HepG2 (cell line): ENCODE results near the gene GPR139. TPM values are rescaled to one million over a fixed set of nuclear protein-coding genes. Genes with fewer than 3 reads are reported as not detected.

Experiments
- CC2D1A ChIP-seq: sonication (generic); formaldehyde crosslinking; IDR thresholded peaks from 2 replicates; pipeline ENCODE4 v1.8.1; 2023; ENCODE audit warnings: mild to moderate bottlenecking, missing genetic modification reagents
- CHD4 ChIP-seq: fragments of 200-600 bp; sonication (generic); IDR thresholded peaks from 2 replicates; pipeline ENCODE4 v1.7.0; 2017; ENCODE audit warnings: mild to moderate bottlenecking, low read length, borderline replicate concordance
- ESRRA ChIP-seq: sonication (generic); formaldehyde crosslinking; IDR thresholded peaks from 2 replicates; pipeline ENCODE4 v1.5.1; 2020; ENCODE audit warnings: mild to moderate bottlenecking, low read depth, missing genetic modification reagents
- JARID2 ChIP-seq: sonication (generic); formaldehyde crosslinking; IDR thresholded peaks from 2 replicates; pipeline ENCODE4 v1.8.1; 2023; ENCODE audit warnings: missing genetic modification reagents, inconsistent platforms; ENCODE audit not compliant: insufficient replicate concordance
- MEIS2 ChIP-seq: sonication (generic); formaldehyde crosslinking; IDR thresholded peaks from 2 replicates; pipeline ENCODE4 v1.9.0; 2021; ENCODE audit warnings: mild to moderate bottlenecking, missing genetic modification reagents
- PHB2 ChIP-seq: fragments of 450-650 bp; IDR thresholded peaks from 2 replicates; pipeline ENCODE4 v1.6.1; 2018; ENCODE audit not compliant: partially characterized antibody
- RAD21 ChIP-seq: fragments of 450-650 bp; formaldehyde crosslinking; IDR thresholded peaks from 2 replicates; pipeline ENCODE4 v1.5.0; 2020; ENCODE audit warnings: mild to moderate bottlenecking
- SMAD1 ChIP-seq: sonication (generic); formaldehyde crosslinking; IDR thresholded peaks from 2 replicates; pipeline ENCODE4 v1.4.0; 2020; ENCODE audit warnings: missing genetic modification reagents, low read depth, mild to moderate bottlenecking, borderline replicate concordance
- SP140L ChIP-seq: sonication (generic); formaldehyde crosslinking; IDR thresholded peaks from 2 replicates; pipeline ENCODE4 v1.4.0; 2020; ENCODE audit warnings: missing genetic modification reagents, borderline replicate concordance
- SRSF1 ChIP-seq: fragments of 200-400 bp; formaldehyde crosslinking; optimal IDR thresholded peaks from 2 replicates; pipeline ENCODE3; 2017; ENCODE audit warnings: mild to moderate bottlenecking, low read depth, low read length, moderate library complexity
- TFE3 ChIP-seq: IDR thresholded peaks from 2 replicates; pipeline ENCODE4 v1.6.1; 2016
- ZBTB3 ChIP-seq: sonication (generic); formaldehyde crosslinking; IDR thresholded peaks from 2 replicates; pipeline ENCODE4 v1.4.0; 2020; ENCODE audit warnings: low read depth, mild to moderate bottlenecking, moderate library complexity, missing genetic modification reagents, borderline replicate concordance
- ZFY ChIP-seq: sonication (generic); formaldehyde crosslinking; IDR thresholded peaks from 2 replicates; pipeline ENCODE4 v1.4.0; 2020; ENCODE audit warnings: missing genetic modification reagents
- ZNF33B ChIP-seq: sonication (generic); formaldehyde crosslinking; IDR thresholded peaks from 2 replicates; pipeline ENCODE4 v1.5.1; 2020; ENCODE audit warnings: mild to moderate bottlenecking, missing genetic modification reagents
- ZNF512B ChIP-seq: sonication (generic); formaldehyde crosslinking; IDR thresholded peaks from 2 replicates; pipeline ENCODE4 v1.5.1; 2020; ENCODE audit warnings: missing genetic modification reagents, mild to moderate bottlenecking, borderline replicate concordance
- ZNF546 ChIP-seq: sonication (generic); formaldehyde crosslinking; conservative IDR thresholded peaks from 2 replicates; pipeline ENCODE4 v1.8.1; 2023; ENCODE audit warnings: mild to moderate bottlenecking, missing genetic modification reagents
- ZNF558 ChIP-seq: sonication (generic); formaldehyde crosslinking; IDR thresholded peaks from 2 replicates; pipeline ENCODE4 v1.9.0; 2022; ENCODE audit warnings: mild to moderate bottlenecking, missing genetic modification reagents, borderline replicate concordance
- ZNF570 ChIP-seq: sonication (generic); formaldehyde crosslinking; IDR thresholded peaks from 2 replicates; pipeline ENCODE4 v1.4.0; 2020; ENCODE audit warnings: mild to moderate bottlenecking, missing genetic modification reagents, borderline replicate concordance
- ZNF7 ChIP-seq: IDR thresholded peaks from 2 replicates; pipeline ENCODE4 v1.6.1; 2016; ENCODE audit warnings: missing biosample characterization, missing genetic modification reagents
- ZNF724P ChIP-seq: sonication (generic); formaldehyde crosslinking; IDR thresholded peaks from 2 replicates; pipeline ENCODE4 v1.8.0; 2022; ENCODE audit warnings: missing genetic modification reagents, borderline replicate concordance
- polyA plus RNA-seq, 8 experiments: library from polyadenylated mRNA; depleted of rRNA in 3 of 8; stranded (reverse) in 7 of 8; unstranded in 1 of 8; fragments of >200 nt; fragmentation: Illumina TruSeq in 4 of 8; extraction: Trizol in 4 of 8; gene quantifications; 2 replicates each; pipeline versions ENCODE4 v1.2.1 to v1.2.3, GENCODE V29; 2011 to 2016; ENCODE audit warnings: low read depth in 4 of 8, missing spikeins in 1 of 8, mixed read lengths in 1 of 8; ENCODE audit not compliant: insufficient read depth in 1 of 8
- total RNA-seq, 5 experiments: library from RNA; depleted of rRNA; stranded (reverse); fragments of >200 nt; fragmentation: Illumina TruSeq; extraction: Trizol; gene quantifications; 2 replicates each; pipeline ENCODE4 v1.2.3, GENCODE V29; 2016; ENCODE audit warnings: low read depth in 1 of 5
- TF ChIP-seq, protein P1 (sequence below): sonication (generic); formaldehyde crosslinking; IDR thresholded peaks from 2 replicates; pipeline ENCODE4 v1.5.0; 2020; ENCODE audit warnings: mild to moderate bottlenecking, missing genetic modification reagents
- TF ChIP-seq, protein P2 (sequence below): IDR thresholded peaks from 2 replicates; pipeline ENCODE4 v1.6.1; 2018; ENCODE audit warnings: missing genetic modification reagents, mild to moderate bottlenecking, missing compliant biosample characterization

Gene GPR139
- total and polyA plus RNA-seq, 2 of the 13 experiments (the other 11 are each of a cell fraction or from before 2014, with no cell fraction given) = not detected

DNA sequence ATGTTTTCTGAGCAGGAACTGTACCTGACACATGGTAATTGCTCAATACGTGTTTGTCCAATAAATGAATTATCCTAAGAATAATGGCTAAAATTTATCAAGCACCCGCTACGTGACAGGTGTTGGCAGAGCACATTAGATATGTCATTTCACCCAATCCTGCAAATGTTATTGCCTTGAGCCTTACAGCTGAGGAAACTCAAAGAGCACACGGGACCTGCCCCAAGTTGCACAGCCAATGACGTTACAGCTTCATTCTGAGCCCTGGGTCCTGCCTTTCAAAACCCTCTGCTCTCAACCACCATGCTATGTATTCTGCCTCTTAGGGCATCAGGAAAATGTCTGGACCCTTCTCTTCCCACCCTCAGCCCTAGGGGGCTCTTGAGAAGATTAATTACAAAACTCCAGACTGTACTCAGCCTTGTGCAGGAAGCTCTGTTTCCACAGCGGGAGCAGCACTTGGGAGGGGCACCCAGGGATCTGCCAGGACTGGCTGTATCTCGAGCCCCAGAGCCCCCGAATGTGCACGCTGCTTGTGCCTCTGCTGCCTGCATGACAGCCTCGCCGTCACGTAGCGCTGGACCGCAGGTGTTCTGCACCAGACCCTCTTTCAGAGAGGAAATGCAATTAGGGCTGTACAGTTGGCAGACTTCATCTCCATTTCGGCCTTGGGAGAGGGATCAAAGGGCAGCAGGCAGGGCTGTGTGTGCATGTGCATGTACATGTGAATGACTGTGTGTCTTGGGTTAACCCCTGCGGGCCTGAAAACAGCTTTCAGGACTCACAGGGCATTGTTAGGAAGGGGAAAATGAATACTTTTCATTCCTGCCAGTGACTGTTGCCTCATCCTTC is 71.6 kb downstream of the GPR139 start (continued):
- TF ChIP-seq, protein P1, sequence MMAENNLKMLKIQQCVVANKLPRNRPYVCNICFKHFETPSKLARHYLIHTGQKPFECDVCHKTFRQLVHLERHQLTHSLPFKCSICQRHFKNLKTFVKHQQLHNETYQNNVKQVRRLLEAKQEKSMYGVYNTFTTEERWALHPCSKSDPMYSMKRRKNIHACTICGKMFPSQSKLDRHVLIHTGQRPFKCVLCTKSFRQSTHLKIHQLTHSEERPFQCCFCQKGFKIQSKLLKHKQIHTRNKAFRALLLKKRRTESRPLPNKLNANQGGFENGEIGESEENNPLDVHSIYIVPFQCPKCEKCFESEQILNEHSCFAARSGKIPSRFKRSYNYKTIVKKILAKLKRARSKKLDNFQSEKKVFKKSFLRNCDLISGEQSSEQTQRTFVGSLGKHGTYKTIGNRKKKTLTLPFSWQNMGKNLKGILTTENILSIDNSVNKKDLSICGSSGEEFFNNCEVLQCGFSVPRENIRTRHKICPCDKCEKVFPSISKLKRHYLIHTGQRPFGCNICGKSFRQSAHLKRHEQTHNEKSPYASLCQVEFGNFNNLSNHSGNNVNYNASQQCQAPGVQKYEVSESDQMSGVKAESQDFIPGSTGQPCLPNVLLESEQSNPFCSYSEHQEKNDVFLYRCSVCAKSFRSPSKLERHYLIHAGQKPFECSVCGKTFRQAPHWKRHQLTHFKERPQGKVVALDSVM (CRISPR knock-in tag) = no peak
- no peak for TF ChIP-seq ZBTB3
- TF ChIP-seq ZNF546 (CRISPR knock-in tag) = peak; percentile 58
- TF ChIP-seq ZNF558 = no peak
- no peak for TF ChIP-seq ESRRA (CRISPR knock-in tag)
- TF ChIP-seq JARID2 (CRISPR knock-in tag) = no peak
- peak; percentile 55; the same call in 1 of the 2 replicates for TF ChIP-seq ZNF724P (CRISPR knock-in tag)
- TF ChIP-seq TFE3 = no peak
- TF ChIP-seq SMAD1 (CRISPR knock-in tag) = peak; percentile 74
- no peak for TF ChIP-seq SRSF1
- peak; percentile 71; the same call in 1 of the 2 replicates for TF ChIP-seq CC2D1A (CRISPR knock-in tag)
- TF ChIP-seq CHD4 = 0 out of 2 replicates have a peak, but pooled peaks have one; percentile 18
- no peak for TF ChIP-seq ZNF7
- no peak for TF ChIP-seq SP140L
- TF ChIP-seq PHB2 = no peak
- TF ChIP-seq, protein P2, sequence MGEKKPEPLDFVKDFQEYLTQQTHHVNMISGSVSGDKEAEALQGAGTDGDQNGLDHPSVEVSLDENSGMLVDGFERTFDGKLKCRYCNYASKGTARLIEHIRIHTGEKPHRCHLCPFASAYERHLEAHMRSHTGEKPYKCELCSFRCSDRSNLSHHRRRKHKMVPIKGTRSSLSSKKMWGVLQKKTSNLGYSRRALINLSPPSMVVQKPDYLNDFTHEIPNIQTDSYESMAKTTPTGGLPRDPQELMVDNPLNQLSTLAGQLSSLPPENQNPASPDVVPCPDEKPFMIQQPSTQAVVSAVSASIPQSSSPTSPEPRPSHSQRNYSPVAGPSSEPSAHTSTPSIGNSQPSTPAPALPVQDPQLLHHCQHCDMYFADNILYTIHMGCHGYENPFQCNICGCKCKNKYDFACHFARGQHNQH = no peak
- TF ChIP-seq MEIS2 = 0 out of 2 replicates have a peak, but pooled peaks have one; percentile 46
- TF ChIP-seq ZNF512B (CRISPR knock-in tag) = no peak; the same call in 1 of the 2 replicates
- no peak for TF ChIP-seq ZNF33B
- no peak for TF ChIP-seq ZNF570 (CRISPR knock-in tag)
- no peak for TF ChIP-seq RAD21 (CRISPR knock-in tag)
- TF ChIP-seq ZFY (CRISPR knock-in tag) = no peak
